Mesothelial cell of epicardium (in vitro differentiated cells): Measurements from ENCODE around the gene PTPRG. TPM values are rescaled to one million over a fixed set of nuclear protein-coding genes. Genes with fewer than 3 reads are reported as not detected.

Source experiments
- DNase-seq, 2 experiments: peaks; one replicate each; pipeline ENCODE4 v3.0.0; 2021; ENCODE audit warnings: low spot score in 2 of 2; ENCODE audit not compliant: unreplicated experiment in 2 of 2
- H3K27ac Mint-ChIP-seq: 2 replicates; pipeline ENCODE4 v1.8.0; 2021; ENCODE audit warnings: mixed read lengths
- H3K27me3 Mint-ChIP-seq: 2 replicates; pipeline ENCODE4 v1.8.0; 2021; ENCODE audit warnings: low read depth, mixed read lengths
- H3K36me3 Mint-ChIP-seq: 2 replicates; pipeline ENCODE4 v1.8.0; 2021; ENCODE audit warnings: mixed read lengths
- H3K4me1 Mint-ChIP-seq: 2 replicates; pipeline ENCODE4 v1.8.0; 2021; ENCODE audit warnings: mixed read lengths
- H3K4me3 Mint-ChIP-seq: 2 replicates; pipeline ENCODE4 v1.8.0; 2021; ENCODE audit warnings: mild to moderate bottlenecking, moderate library complexity, mixed read lengths
- H3K9me3 Mint-ChIP-seq: 2 replicates; pipeline ENCODE4 v1.8.0; 2021; ENCODE audit warnings: mixed read lengths
- CTCF ChIP-seq: fragments of 200-600 bp; sonication (generic); IDR thresholded peaks from one replicate; pipeline ENCODE4 v1.5.0; 2021; ENCODE audit warnings: antibody characterized with exemption; ENCODE audit not compliant: unreplicated experiment
- total RNA-seq: library from RNA; stranded (reverse); gene quantifications from 3 replicates; pipeline ENCODE4 v1.2.1, GENCODE V29; 2021

PTPRG gene
- total RNA-seq, 1 donor from 2014 or later: 40.4 TPM

- Mint-ChIP-seq H3K27ac (no peak overlapping the region), H3K36me3 (no peaks in the 10 kb centered on the region), H3K4me3 (no peak overlapping the region), H3K4me1 (peaks cover 34% of the 10 kb centered on the region), H3K27me3 (no peaks in the 10 kb centered on the region), H3K9me3 (no peaks in the 10 kb centered on the region)
- no peak for TF ChIP-seq CTCF
- DNase-seq: no peak
These were observed 171.6 kb downstream of the PTPRG start for GRCh38 chr3:61733000-61733399.

- H3K4me3 Mint-ChIP-seq: no peak overlapping the region
- peaks cover 34% of the 10 kb centered on the region for H3K4me1 Mint-ChIP-seq
- no peak for TF ChIP-seq CTCF
These were observed 172.5 kb downstream of the PTPRG start for GRCh38 chr3:61733876-61734275.

GRCh38 chr3:61734749-61735686 lies 173.6 kb downstream of the PTPRG start:
- H3K27ac Mint-ChIP-seq: peak overlapping the region; percentile 67
- H3K27me3 Mint-ChIP-seq: no peaks in the 10 kb centered on the region
- no peaks in the 10 kb centered on the region for H3K9me3 Mint-ChIP-seq
- no peaks in the 10 kb centered on the region for H3K36me3 Mint-ChIP-seq
- DNase-seq: no peak
- H3K4me1 Mint-ChIP-seq: peaks cover 27% of the 10 kb centered on the region
- peak overlapping the region; percentile 17 for H3K4me3 Mint-ChIP-seq
- no peak for TF ChIP-seq CTCF

More at GRCh38 chr3:61733876-61734275, 172.5 kb downstream of the PTPRG start:
- Mint-ChIP-seq H3K36me3 (no peaks in the 10 kb centered on the region), H3K27me3 (no peaks in the 10 kb centered on the region), H3K27ac (peak overlapping the region; percentile 22), H3K9me3 (no peaks in the 10 kb centered on the region)
- no peak for DNase-seq

GRCh38 chr3:61736506-61736905 lies 175.1 kb downstream of the PTPRG start:
- peaks cover 17% of the 10 kb centered on the region for H3K4me1 Mint-ChIP-seq
- TF ChIP-seq CTCF: no peak
- H3K9me3 Mint-ChIP-seq: no peaks in the 10 kb centered on the region
- H3K27ac Mint-ChIP-seq: no peak overlapping the region
- H3K4me3 Mint-ChIP-seq: no peak overlapping the region
- DNase-seq: no peak
- H3K27me3 Mint-ChIP-seq: no peaks in the 10 kb centered on the region
- H3K36me3 Mint-ChIP-seq: no peaks in the 10 kb centered on the region

GRCh38 chr3:61739640-61740039 lies 178.3 kb downstream of the PTPRG start:
- no peak for DNase-seq
- H3K9me3 Mint-ChIP-seq: no peaks in the 10 kb centered on the region
- no peaks in the 10 kb centered on the region for H3K27me3 Mint-ChIP-seq
- TF ChIP-seq CTCF: no peak
- H3K4me1 Mint-ChIP-seq: peaks cover 12% of the 10 kb centered on the region
- no peak overlapping the region for H3K27ac Mint-ChIP-seq
- no peaks in the 10 kb centered on the region for H3K36me3 Mint-ChIP-seq
- no peak overlapping the region for H3K4me3 Mint-ChIP-seq
